ENCODE results near the gene SLC2A10.
"Not testable (repeated sequence)": the region's sequence is repeated elsewhere in the genome, so short reads cannot be mapped to it uniquely, and the experiment has no call there.

The SLC2A10 gene

DNA sequence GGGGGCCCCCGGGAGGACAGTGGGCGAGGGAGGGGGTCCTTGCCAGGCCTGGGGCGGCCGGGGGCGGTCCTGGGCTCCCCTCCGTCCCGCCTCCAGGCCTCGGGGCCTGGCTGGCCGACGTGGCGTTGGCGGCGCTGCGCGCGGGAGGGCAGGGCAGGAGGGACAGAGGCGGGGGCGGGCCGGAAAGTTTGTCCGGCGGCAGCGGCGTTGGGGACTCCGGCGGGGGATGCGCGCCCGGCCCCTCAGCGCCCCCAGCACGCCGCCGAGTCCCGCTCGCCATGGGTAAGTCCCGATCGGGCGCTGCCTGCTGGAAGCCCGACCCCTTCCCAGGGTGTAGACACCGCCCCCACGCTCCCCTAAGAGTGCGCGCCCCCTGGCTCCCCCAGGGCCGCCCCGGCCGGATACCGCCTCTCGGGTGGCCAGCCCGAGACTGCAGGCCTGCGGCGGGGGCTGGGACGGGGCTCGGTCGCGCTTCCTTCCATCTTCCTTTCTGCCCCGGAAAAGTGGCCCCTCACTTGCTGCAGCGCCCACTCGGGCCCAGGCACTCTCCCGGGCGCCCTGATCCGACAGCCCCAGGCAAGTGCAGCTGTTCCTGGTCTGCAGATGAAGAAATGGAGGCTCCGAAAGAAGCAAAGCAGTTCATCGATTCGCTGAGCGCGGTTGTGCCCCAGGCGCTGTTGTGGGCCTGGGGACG is at the start of gene SLC2A10:
Gene SLC2A10 (plus strand): TSS at position 191 of the 694 bp plus-strand sequence. CDS start 88 bp downstream, at position 279.
- DNase-seq, result no peak

DNA sequence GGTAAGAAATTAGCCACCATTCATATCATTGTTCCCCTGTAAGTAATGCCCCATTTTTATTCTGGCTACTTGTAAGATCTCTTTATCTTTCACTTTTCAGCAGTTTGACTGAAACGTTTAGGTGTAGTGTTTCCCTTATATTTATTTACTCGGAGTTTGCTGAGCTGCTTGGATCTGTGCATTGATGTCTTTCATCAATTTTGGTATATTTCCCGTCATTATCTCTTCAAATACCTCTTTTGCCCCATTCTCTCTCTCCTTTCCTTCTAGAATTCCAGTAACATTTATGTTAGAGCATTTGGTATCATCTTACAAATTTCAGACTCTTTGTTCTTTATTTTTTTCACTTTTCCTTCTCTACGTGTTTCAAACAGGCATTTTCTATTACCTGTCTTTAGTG is 49.0 kb upstream of the SLC2A10 start:
- no peak for DNase-seq

DNA sequence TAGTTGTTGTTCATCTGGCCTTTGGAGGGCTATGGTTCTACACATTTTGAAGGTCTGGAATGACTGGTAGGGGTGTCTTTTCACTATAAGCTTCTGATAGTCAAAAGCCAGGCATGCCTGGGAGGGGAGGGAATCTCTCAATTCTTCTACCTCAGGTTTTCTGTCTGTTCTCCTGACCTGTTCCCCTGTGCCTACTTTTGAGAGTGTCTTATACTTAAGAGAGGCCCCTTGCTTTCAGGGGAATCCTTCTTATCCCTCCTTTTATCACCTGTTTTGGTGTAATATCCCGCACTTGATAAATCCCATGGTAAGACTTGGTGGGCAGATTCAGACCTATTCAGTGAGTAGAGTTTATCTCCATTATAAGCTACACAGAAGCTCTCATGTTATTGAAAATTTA is 47.8 kb upstream of the SLC2A10 start:
- DNase-seq, result no peak

DNA sequence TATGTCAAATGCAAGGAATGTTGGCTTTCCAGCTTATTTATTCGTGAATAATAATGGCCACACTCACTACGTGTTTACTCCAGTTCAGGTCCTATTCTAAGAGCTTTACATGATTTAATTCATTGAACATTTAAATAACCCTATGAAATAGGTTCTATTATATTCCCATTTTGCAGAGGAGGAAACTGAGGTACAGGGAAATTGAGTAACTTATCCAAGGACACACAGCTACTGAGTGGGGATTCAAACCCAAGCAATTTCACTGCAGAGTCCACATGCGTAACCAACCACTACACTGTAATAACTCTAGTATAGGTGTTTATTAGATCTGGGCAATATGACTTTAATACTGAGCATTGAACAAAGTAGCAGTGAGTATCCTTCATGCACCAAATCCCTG is 45.9 kb upstream of the SLC2A10 start:
- no peak for DNase-seq

DNA sequence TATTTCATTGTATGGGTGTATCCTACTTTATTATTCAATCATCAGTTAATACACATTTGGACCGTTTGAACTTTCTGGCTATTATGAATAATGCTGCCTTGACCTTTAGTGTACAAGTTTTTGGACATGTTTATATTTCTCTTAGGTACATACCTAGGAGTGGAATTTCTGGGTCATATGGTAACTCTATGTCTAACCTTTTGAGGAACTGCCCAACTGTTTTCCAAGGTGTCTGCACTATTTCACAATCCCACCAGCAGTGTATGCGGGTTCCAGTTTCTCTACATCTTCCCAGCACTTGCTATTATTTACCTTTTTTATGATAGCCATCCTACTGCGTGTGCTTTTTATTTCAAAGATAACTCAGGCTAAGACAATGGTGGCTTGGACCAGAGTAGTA is 43.8 kb upstream of the SLC2A10 start:
- no peak for DNase-seq

DNA sequence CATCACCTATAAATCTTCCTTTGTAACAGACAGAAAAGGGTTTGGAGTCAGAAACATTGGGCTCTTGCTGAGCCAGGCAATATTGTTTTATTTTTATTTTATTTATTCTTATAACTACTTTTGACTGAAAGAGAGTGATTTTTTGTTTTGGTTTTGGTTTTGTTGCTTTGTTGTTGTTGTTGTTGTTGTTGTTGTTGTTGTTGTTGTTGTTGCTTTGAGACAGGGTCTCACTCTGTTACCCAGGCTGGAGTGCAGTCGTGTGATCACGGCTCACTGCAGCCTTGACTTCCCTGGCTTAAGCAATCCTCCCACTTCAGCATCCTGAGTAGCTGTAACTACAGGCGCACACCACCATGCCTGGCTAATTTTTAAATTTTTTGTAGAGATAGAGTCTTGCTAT is 43.1 kb upstream of the SLC2A10 start:
- DNase-seq, result no peak

DNA sequence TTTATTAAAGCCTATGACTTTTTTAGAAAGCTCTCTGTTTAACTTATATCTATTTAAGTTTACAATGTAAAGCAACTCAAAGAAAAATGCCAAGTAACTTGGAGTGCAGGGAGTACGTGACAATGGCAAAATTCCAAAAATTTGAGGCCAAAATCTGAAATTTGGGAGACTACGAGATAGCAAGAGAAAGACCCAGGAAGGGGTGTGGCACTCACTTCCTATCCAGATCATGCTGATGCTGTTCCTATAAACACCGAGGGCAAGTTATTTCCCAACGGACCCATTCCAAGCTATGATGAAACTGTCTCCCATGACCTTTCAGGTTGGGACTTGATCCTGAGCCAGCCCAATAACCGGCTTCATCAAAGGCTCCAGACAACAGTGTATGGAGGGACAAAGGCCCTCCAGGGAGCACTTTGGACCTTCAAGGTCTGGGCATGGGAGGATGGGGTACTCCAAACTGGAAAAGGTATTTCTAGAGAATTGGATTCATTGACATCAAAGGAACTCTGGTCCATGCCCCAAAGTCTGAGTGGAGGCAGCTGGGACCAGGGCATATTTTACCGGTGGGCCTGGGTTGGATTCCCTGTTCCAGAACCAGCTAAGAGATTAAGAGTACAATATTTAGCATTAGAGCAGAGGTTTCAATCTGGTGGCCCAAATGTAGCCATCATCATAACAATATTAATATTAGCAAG is 42.5 kb upstream of the SLC2A10 start:
- DNase-seq, result no peak

DNA sequence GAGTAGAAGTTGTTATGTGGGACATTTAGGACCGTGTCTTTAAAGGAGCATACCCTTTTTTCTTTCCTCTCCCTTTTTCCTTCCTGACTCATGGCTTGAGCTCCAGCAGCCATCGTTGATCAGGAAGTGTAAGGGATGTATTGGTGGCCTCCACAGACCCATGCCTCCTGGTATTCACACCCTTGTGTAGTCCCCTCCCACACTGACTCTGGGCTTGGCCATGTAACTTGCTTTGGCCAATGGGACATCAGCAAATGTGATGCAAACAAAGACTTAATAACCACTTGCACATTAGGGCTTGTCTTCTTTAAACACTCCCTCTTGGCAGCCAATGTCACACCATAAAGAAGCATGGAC is 39.2 kb upstream of the SLC2A10 start:
- no peak for DNase-seq

DNA sequence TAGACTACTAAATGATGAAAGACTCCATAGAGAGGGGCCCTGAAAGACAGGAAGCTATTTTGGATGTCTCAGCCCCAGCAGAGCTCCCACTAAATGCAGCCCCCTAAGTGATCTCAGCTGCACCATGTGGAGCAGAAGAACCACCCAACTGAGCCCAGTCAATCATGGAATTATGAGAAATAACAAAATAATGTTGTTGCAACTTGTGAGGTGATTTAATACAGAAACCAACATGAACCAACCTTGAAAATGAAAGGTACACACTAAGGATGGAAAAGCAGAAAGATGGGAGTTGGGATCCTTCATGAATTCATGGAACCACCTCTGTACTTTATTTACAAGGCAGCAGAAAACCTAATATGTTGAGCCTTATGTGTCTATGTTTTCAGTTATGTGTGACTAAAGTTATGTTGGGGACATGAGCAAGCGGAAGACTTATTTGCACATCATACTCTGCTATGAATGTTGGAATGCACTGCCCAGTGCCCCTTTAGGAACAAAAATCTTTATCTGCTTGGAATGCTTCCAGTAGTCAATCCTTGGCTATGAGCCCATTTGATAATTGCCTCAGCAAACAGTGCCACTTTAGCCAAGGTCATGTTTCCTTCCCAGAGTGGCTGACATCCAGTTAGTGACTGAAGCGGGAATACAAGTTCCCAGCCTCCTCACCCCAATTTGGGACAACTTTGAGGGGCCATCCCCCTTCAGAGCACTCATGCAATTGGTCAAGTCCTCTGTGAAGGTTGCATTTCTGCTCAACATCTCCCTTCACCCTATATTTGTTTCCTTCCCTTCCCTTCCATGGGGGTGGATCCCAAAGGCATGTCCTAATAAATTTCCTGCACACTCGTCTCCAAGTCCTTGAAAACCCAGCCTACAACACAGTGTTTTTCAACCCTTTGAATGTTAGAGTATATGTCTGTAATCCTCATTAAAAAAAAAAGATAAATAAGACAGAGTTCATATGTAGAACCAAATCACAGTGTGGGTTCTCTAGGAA is 38.6 kb upstream of the SLC2A10 start:
- no peak for DNase-seq

DNA sequence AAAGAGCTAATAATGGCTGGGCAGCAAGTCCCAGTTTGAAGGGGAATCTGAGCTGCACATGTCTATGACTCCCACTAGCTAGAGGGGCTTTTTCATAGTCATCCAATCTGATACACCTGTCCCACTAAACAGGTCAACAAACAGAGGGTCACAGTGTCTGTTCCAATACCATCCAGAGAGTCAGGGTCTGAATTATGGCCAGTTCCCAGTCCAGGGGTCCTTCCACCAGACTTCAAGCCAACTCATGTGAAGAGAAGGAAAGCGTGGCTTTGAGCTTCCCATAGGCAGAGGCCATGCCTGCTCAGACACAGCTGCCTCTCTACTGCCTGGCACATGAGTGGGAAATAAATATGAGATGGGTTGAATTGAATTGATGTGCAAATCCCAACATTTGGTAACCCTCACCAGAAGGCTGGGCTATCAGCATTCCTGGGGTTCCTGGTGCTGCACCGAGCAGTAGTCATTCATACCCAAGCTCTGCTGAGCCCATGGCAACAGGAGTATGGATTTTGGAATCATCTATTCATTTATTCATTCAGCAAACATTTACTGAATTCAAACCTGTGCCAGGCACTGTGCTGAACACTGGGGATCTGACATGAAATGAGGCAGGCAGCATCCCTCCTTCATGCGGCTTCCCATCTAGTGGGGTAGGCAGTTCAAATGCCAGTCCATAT is 37.4 kb upstream of the SLC2A10 start:
- DNase-seq, result no peak

DNA sequence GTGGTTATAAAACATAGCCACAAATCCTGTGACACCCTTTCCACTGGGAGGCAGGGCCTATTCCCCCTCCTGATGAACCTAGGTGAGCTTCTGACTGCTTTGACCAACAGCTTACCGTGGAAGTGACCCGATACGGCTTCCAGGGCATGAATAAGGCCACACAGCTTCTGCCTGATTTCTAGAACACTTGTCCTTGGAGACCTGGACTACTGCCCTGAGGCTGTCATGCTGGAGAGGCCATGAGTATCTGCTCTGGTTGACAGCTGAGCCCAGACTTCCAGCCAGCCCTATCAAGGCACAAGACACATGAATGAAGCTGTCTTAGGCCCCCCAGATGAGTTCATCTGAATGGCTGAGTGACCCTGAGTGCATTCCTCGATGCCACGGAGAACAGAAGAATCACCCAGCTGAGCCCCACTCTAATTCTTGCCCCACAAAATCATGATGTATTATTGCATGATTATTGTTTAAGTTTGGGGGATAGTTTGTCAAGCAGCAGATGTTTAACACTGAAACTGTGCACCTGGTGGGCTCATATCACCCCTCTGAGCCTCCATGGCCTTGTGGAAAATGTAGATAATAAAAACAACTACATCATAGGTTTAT is 36.8 kb upstream of the SLC2A10 start:
- DNase-seq, result no peak

DNA sequence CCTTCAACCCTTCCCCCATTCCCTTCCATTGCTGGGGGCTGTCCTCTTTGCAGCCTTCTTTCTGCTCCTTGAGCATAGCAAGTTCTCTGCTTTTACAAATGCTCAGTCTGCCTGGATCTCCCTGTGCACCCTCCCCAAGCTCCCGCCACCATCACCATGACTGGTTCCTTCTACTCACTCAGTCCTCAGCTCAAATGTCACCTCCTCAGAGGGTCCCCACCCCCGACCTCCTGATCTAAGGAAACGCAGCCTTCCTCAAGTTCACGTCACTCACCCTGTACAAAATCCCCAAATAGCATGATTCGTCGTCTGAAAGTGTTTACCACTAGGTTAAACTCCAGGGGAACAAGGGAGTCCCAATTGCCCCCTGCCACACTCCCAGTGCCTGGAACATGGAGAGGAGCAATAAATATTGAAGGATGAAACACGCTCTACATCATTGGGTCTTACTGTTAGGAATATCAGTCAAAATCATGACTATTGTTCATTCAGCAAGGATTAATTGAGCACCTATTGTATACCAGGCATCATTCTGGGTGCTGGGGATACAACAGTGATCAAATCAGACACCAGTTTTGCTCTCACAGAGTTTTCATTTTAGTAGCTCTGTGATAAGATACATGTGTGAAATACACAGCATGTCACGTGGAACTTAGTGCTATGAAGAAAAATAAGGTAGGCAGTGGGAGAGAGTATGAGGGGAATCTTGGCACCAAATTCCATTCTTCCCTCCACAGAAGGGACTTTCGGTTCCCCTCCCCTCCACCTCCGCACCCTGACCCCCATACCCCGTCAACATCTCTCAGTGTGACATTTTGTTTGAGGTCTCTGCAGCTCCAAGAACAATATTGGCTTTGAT is 35.8 kb upstream of the SLC2A10 start:
- DNase-seq, result no peak

DNA sequence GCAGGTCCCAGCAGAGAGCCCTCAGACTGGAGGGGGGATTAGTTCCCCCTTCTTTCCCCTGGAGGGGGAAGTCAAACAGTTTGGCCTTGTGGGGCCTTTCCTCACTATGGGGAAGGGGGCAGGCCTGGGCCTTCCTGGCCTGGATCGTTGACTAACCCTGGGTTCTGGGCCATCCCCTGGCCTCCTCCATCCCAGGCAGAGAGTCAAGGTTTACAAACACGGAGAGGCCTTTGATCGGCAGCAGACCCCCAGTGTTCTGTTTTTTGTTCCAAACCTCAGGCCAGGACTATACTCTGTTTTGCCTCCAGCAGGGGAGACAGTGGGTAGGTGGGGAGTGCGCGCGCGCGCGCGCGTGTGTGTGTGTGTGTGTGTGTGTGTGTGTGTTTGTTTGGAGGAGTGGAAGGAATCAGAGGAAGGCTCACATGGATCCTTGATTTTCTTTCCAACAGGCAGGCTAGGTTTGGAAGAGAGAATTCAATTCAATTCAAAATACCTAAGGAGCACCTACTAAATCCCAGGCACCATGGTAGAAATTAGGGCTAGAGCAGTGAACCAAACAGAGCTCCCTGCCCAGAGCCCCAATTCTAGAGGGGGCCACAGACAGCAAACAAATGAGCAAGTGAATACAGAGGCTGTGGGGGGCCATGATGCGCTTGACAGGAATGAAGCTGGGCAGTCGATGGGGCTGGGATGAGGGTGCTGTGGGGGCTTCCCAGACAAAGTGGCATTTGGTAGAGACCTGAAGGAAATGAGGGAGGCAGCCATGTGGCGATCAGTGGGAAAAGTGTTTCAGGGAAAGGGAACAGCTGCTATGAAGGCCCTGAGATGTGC is 35.0 kb upstream of the SLC2A10 start:
- DNase-seq, result no peak

DNA sequence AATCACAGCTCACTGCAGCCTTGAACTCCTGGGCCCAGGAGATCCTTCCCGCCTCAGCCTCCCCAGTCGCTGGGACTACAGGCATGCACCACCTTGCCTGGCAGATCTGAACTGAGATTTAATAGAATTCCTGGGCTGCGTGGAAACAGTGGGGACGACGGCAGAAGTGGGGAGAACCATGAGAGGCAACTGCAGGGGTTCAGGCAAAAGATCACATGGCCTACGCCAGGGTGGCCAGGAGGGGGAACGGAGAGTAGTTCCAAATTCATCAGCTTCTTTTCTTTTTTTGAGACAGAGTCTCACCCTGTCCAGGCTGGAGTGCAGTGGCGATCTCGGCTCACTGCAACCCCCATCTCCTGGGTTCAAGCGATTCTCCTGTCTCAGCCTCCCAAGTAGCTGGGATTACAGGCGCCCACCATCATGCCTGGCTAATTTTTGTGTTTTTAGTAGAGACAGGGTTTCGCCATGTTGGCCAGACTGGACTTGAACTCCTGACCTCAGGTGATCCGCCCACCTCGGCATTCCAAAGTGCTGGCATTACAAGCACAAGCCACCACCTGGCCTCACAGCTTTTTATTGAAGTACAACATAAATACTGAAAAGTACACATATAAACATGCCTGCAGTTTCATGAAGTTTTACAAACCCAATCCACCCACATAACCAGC is 32.7 kb upstream of the SLC2A10 start:
- not testable (repeated sequence) for DNase-seq

DNA sequence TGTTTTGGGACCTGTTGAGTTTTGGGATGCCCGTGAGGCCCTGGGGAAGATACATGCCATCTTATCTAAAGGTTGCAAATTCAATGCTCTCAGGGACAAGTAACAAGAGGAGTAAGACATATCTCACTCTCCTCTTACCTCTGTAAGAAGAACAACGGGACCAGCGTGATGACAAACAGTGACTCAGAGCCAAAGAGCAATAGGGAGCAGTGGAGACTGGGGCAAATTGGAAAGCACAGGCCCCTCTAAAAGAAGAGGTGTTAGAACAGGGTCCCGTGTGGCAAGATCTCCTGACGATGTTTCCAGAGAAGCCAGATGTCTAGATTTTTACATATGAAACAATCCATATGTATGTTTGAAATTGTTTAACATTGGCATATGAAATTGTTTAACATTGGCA is 31.8 kb upstream of the SLC2A10 start:
- no peak for DNase-seq

DNA sequence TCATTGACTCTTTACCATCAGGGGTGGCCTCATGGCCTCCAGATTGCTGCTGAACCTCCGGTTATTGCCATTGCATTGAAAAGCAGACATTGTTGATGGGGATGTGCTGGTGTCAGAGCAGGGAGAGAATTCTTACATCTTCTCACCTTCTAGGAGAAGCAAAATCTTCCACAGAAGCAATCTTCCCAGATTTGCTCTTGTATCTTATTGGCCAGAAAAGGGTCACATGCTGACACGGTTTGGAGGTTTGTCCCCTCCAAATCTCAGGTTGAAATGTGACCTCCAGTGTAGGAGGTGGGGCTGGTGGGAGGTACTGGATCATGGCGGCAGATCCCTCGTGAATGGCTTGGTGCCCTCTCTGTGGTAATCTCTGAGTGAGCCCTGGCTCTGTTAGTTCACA is 30.9 kb upstream of the SLC2A10 start:
- no peak for DNase-seq

DNA sequence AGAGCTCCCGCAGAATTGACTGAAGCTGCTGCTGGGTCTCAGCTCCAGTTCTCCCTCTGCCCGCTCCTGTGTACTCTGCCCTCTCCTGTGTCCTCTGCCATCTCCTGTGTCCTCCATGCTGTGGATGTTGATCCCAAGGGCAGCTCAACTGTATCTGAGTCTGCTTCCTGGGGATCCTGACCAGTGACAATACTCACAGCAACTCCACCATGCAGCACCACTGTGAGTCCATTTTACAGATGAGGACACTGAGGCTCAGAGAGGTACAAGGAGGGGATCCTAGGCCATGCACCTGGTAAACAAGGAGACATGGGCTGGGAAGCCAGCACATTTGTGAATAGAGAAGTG is 28.8 kb upstream of the SLC2A10 start:
- DNase-seq, result no peak

DNA sequence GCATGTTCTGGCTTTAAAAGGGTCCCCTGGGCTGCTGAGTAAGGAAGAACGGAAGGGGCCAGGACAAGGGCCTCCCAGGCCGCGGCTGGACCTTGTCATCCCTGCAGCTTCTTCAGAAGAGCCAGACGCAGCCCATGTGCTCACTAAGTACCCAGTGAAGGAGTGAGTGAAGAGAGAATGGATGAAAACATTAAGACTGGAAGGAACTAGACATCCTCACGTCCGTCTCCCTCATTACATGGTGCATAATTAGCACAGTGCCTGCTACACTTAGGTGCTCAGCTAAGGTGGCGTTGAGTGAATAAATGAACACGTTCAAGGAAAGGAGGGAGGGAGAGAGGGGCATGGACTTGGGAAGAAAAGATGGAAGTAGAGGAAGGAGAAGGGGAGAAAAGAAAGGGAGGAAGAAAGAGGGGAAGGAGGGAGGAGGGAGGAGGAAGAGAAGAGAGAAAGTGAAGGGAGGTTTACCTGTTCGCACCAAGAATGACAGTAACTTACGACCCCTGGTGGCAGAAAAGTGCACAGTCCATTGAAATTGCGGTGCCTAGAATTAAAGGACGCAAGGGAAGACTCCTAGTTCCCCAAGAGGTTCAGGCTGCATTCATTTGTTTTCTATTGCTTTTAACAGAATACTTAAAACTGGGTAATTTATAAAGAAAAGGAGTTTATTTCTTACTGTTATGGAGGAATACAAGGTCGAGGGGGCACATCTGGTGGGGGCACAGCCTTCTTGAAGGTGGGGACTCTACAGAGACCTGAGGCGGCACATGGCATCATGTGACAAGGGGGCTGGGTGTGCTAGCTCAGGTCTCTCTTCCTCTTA is 28.2 kb upstream of the SLC2A10 start:
- DNase-seq, result peak; percentile 71

Data from activated naive CD4-positive, alpha-beta T cell treated with Interleukin-2 at 50 U/mL for 16 hours (primary cell).